ENCODE measurements around the gene MIP. TPM values are rescaled to one million over a fixed set of nuclear protein-coding genes. Genes with fewer than 3 reads are reported as not detected.
A peak's percentile ranks its signal among the peaks of the same experiment; 100 is the strongest.

Gene MIP
- total and polyA plus RNA-seq, 2 of the 4 experiments (the other 2 are of a cell fraction), result not detected

DNA sequence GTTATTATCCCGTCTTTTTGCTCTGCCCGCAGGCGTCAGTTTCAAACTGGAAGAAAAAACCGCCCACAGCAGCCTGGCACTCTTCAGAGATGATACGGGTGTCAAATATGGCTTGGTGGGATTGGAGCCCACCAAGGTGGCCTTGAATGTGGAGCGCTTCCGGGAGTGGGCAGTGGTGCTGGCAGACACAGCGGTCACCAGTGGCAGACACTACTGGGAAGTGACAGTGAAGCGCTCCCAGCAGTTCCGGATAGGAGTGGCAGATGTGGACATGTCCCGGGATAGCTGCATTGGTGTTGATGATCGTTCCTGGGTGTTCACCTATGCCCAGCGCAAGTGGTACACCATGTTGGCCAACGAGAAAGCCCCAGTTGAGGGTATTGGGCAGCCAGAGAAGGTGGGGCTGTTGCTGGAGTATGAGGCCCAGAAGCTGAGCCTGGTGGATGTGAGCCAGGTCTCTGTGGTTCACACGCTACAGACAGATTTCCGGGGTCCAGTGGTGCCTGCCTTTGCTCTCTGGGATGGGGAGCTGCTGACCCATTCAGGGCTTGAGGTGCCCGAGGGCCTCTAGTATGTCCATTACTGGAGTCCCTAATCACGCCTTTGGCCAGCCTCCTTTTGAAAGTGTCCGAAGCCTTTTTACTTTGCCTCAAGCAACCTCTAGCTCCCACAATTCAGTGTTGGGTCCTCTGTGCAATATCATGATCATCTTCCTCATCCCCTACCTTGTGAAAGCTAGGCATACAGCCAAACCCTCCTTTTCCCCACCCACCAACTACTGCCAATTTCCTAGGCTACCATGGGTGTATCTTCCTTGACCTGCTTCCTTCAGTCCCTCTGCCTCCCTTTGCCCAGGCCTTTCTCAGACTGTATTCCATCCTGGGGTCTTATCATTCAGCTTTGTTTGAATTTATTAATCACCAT, 14.8 kb upstream of the MIP start:
- peak overlapping the region; percentile 64 for H3K27ac ChIP-seq (ENCODE audit: insufficient read depth, low read length)

More for the DNA sequence above, 14.8 kb upstream of the MIP start:
- intact Hi-C loops (cut with micrococcal nuclease) (no loop called here), in situ Hi-C loops (cut with MboI; ENCODE audit: low sequenced_read_pairs) (loop anchor here (10.0 kb wide), 1 partner anchor 114 kb away; no protein-coding TSS in a partner anchor), dilution Hi-C loops (cut with HindIII; ENCODE audit: low sequenced_read_pairs, unreplicated experiment) (no loop called here)
- Histone ChIP-seq H3K4me1 (ENCODE audit: control insufficient read depth, insufficient read depth, low read length) (peaks cover 4% of the 10 kb centered on the region), H3K56ac (ENCODE audit: extremely low read depth, insufficient read depth, low read length) (peak overlapping the region; percentile 81), H3K27me3 (ENCODE audit: control insufficient read depth, insufficient read depth, low read length) (no peaks in the 10 kb centered on the region), H2BK15ac (ENCODE audit: low read depth, low read length) (no peak overlapping the region), H3K14ac (replicated peaks; ENCODE audit: low read depth, low read length) (peak overlapping the region; percentile 86), H2AK5ac (ENCODE audit: low read depth, low read length) (peak overlapping the region; percentile 33), H3K36me3 (ENCODE audit: control insufficient read depth, insufficient read depth, low read length) (peaks cover 5% of the 10 kb centered on the region), H2AFZ (replicated peaks; ENCODE audit: low read length, poor library complexity) (peak overlapping the region; percentile 87), H3K9me3 (ENCODE audit: control insufficient read depth, insufficient read depth, low read length) (no peaks in the 10 kb centered on the region), H3K9ac (ENCODE audit: low read depth, low read length) (peak overlapping the region; percentile 86), H4K5ac (ENCODE audit: low read depth, low read length) (peak overlapping the region; percentile 81), H2AK9ac (replicated peaks; ENCODE audit: low read depth, low read length, poor library complexity) (peak overlapping the region; percentile 91), H2BK20ac (ENCODE audit: low read depth, low read length) (no peak overlapping the region), H3K23ac (ENCODE audit: low read depth, low read length) (peak overlapping the region; percentile 86; the same call in 1 of the 2 replicates), H3K4me2 (ENCODE audit: low read depth, low read length) (peak overlapping the region; percentile 84), H2BK120ac (ENCODE audit: low read depth, low read length) (peak overlapping the region; percentile 18; the same call in 1 of the 2 replicates), H4K20me1 (ENCODE audit: insufficient read depth, low read length) (no peaks in the 10 kb centered on the region), H2BK5ac (ENCODE audit: low read depth, low read length, poor library complexity, severe bottlenecking) (peak overlapping the region; percentile 68), H4K91ac (ENCODE audit: insufficient read depth, low read depth, low read length) (peak overlapping the region; percentile 80), H3K4ac (ENCODE audit: low read depth, low read length) (peak overlapping the region; percentile 85), H3K4me3 (ENCODE audit: insufficient read depth, low read depth, low read length) (peak overlapping the region; percentile 84), H3K79me1 (ENCODE audit: low read depth in 1 of 2, low read length in 2 of 2) (peaks cover 31 to 44% of the 10 kb centered on the region in 2 experiments), H3K9me1 (ENCODE audit: insufficient read depth, low read length) (peaks cover 15% of the 10 kb centered on the region; the same call in 1 of the 2 replicates), H4K8ac (ENCODE audit: low read depth in 2 of 2, low read length in 2 of 2) (peak overlapping the region; percentile 82 to 97), H3K18ac (ENCODE audit: low read depth, low read length) (no peak overlapping the region)
- BruUV-seq (replicated peaks), result TSS peak; percentile 41
- POLR2A ChIA-PET (ENCODE audit: unreplicated experiment), result no interaction called here
- TF ChIP-seq ELK1 (IDR thresholded peaks at IDR 0.05; ENCODE audit: borderline replicate concordance, low read depth, low read length) (no peak), CTCF (conservative IDR thresholded peaks at IDR 0.05; ENCODE audit: low read depth, low read length) (no peak), MAZ (IDR thresholded peaks at IDR 0.05; ENCODE audit: borderline replicate concordance, low read depth, low read length) (no peak), SMC3 (IDR thresholded peaks at IDR 0.05; ENCODE audit: low read depth, low read length) (no peak), CHD1 (IDR thresholded peaks at IDR 0.05; ENCODE audit: low read depth, low read length) (no peak), POLR2A (IDR thresholded peaks at IDR 0.05; ENCODE audit: low read depth, low read length) (no peak), NFE2L2 (IDR thresholded peaks at IDR 0.05; ENCODE audit: low read depth, low read length) (no peak), RCOR1 (IDR thresholded peaks at IDR 0.05; ENCODE audit: insufficient replicate concordance, low read length) (no peak)
- CTCF ChIA-PET, result no interaction called here
- ATAC-seq (ENCODE audit: low read depth) (no peak), DNase-seq (no peak)
- 57% methylated on average over 13 of the region's 19 CpGs; no CpG with 5 or more reads in 1 of the 2 experiments for WGBS, 2 experiments (ENCODE audit: extremely low coverage in 2 of 2, insufficient read length in 1 of 2)
